ENCODE data around the gene ARID4B.

Gene ARID4B

DNA sequence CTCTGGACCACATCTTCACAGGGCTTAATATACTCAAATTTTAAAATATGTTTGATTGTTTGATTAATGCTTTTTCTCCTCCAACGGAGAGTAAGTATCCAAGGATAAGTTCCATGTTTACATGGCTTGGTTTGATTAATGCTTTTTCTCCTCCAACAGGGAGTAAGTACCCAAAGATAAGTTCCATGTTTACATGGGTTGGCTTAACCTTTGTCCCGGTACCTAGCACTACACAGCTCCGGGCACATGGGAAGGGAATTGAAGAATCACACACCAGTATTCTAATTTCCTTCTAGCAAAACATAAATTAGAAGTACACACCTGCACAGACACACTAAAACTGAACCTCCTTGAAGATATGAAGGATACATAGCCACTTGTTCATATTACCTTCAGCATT is 77.5 kb downstream of the ARID4B start:
- no peak for DNase-seq (ENCODE audit: low read depth)
- TF ChIP-seq, protein P1, sequence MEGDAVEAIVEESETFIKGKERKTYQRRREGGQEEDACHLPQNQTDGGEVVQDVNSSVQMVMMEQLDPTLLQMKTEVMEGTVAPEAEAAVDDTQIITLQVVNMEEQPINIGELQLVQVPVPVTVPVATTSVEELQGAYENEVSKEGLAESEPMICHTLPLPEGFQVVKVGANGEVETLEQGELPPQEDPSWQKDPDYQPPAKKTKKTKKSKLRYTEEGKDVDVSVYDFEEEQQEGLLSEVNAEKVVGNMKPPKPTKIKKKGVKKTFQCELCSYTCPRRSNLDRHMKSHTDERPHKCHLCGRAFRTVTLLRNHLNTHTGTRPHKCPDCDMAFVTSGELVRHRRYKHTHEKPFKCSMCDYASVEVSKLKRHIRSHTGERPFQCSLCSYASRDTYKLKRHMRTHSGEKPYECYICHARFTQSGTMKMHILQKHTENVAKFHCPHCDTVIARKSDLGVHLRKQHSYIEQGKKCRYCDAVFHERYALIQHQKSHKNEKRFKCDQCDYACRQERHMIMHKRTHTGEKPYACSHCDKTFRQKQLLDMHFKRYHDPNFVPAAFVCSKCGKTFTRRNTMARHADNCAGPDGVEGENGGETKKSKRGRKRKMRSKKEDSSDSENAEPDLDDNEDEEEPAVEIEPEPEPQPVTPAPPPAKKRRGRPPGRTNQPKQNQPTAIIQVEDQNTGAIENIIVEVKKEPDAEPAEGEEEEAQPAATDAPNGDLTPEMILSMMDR (IDR thresholded peaks at IDR 0.05; ENCODE audit: control insufficient read depth, insufficient read depth, low read depth, low read length, missing control alignments) = no peak

GRCh38 chr1:235246022-235246948 is 81.7 kb downstream of the ARID4B start:
- TF ChIP-seq, protein P1 (IDR thresholded peaks at IDR 0.05; ENCODE audit: control insufficient read depth, insufficient read depth, low read depth, low read length, missing control alignments) = no peak
- DNase-seq (ENCODE audit: low read depth) = no peak
- no peak overlapping the region for H3K4me3 ChIP-seq (ENCODE audit: control insufficient read depth, low read depth, low read length)

More for the DNA sequence above, 77.5 kb downstream of the ARID4B start:
- no peak overlapping the region for H3K4me3 ChIP-seq (ENCODE audit: control insufficient read depth, low read depth, low read length)

GRCh38 chr1:235244974-235245592 is 82.9 kb downstream of the ARID4B start:
- TF ChIP-seq, protein P1 (IDR thresholded peaks at IDR 0.05; ENCODE audit: control insufficient read depth, insufficient read depth, low read depth, low read length, missing control alignments) = no peak
- DNase-seq (ENCODE audit: low read depth) = no peak

DNA sequence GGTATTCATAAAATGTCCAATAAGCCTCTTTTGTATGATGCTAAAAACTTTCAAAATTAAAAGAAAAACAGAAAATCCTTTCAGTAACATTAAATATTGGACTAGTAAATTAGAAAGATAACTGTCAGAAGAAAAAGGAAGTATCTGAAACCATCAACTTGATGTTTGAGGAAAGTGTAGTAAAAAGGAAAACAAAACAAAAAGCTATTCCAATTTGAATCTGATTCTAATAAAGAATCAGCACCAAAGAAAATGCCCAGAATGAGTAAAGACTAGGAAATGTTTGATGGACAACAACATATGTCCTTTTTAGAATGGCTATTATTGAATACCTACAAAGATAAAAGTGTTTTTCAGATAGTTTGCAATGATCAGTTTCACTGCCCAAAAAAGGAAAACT is 87.0 kb downstream of the ARID4B start:
- no peak for DNase-seq (ENCODE audit: low read depth)
- H3K4me3 ChIP-seq (ENCODE audit: control insufficient read depth, low read depth, low read length) = no peak overlapping the region
- TF ChIP-seq, protein P1 (IDR thresholded peaks at IDR 0.05; ENCODE audit: control insufficient read depth, insufficient read depth, low read depth, low read length, missing control alignments) = no peak

More at GRCh38 chr1:235244974-235245592, 82.9 kb downstream of the ARID4B start:
- no peak overlapping the region for H3K4me3 ChIP-seq (ENCODE audit: control insufficient read depth, low read depth, low read length)

GRCh38 chr1:235239851-235240250 is 88.1 kb downstream of the ARID4B start:
- H3K4me3 ChIP-seq (ENCODE audit: control insufficient read depth, low read depth, low read length) = no peak overlapping the region
- no peak for DNase-seq (ENCODE audit: low read depth)
- TF ChIP-seq, protein P1 (IDR thresholded peaks at IDR 0.05; ENCODE audit: control insufficient read depth, insufficient read depth, low read depth, low read length, missing control alignments) = no peak

GRCh38 chr1:235238558-235238957 is 89.4 kb downstream of the ARID4B start:
- DNase-seq (ENCODE audit: low read depth) = no peak
- no peak overlapping the region for H3K4me3 ChIP-seq (ENCODE audit: control insufficient read depth, low read depth, low read length)
- TF ChIP-seq, protein P1 (IDR thresholded peaks at IDR 0.05; ENCODE audit: control insufficient read depth, insufficient read depth, low read depth, low read length, missing control alignments) = no peak
